Hematopoietic multipotent progenitor cell treated with erythropoietin and hydrocortisone succinate and interleukin-3 and kit ligand, for 15 days (in vitro differentiated cells): ENCODE data around the gene GRID1.

Experiments
- DNase-seq: peaks from one replicate; pipeline ENCODE4 v3.0.0-alpha.2; 2015; ENCODE audit warnings: low spot score

The GRID1 gene

DNA sequence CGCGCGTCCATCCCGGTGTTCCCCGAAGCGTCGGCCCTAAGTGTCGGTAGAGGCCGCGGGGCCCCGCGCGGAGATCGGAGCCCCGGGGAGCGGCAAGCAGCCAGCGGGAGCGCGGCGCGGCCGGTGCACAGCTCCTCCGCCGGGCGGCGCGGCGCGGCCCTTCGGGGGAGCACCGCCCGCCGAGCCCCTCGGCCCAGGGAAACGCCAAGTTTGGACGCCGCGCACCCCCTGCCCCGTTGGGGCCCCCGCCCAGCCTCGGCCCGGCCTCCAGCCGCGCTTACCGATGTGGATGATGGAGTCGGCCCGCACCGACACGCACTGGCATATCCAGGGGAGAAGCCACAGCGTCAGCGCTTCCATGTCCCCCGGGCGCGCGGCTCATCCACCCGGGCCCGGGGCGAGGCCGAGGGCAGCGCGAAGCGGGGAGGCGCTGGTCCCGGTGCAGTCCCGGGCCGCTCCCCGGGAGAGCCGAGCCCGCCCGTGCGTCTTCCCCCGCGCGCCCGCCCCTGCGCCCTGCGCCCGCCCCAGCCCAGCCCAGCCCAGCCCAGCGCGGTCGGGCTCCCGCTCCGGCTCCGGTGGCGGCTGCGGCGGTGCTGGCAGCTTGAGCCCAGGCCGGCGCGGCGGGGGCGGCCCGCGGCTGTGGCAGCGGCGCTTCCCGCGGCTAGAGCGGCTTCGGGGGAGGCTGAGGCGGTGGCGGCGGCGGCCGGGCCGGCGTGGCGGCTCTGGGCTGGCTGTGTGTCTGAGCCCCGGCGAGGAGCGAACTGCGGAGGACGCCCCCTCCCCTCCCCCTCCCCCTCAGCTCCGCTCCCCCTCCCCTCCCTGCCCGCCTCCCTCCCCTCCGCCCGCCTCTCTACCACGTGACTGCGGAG lies at the start of gene GRID1:
Gene GRID1 (minus strand): TSS at position 763 of the 869 bp plus-strand sequence.
- DNase-seq: no peak

DNA sequence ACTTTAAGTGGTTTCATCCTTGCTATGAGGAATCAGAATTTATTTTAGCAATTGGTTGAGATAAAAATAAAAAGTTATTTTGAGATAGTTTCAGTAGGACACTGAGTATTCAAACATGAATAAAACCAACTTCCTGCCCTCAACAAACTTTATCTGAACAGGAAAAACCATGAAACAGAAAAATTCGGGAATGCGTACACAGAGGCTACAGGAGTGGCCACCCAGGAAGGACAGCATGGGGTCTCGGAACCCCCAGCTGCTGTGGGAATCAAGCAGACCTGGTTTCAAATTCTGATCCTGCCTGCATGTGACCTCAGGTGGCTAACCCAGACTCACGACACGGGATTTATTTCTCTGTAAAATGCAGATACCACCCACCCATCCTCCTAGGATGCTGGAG lies 49.0 kb upstream of the GRID1 start:
- no peak for DNase-seq

DNA sequence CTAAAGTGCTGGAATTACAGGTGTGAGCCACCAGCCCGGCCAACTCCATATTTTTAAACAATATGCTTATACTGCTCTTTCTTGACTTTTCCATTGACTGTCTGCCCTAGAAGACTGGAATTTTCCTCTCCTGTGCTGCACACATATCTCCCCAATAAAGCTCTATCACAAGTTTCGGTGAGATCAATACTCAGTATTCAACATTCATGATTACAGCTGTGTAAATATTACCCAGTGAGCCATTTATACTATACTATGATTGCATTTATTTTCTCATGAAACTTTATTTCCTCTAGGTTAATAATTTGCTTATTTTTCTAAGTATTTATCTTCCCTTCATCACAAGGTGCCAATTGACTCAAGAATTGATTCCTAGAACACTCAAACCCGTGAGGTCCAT lies 48.5 kb upstream of the GRID1 start:
- no peak for DNase-seq

DNA sequence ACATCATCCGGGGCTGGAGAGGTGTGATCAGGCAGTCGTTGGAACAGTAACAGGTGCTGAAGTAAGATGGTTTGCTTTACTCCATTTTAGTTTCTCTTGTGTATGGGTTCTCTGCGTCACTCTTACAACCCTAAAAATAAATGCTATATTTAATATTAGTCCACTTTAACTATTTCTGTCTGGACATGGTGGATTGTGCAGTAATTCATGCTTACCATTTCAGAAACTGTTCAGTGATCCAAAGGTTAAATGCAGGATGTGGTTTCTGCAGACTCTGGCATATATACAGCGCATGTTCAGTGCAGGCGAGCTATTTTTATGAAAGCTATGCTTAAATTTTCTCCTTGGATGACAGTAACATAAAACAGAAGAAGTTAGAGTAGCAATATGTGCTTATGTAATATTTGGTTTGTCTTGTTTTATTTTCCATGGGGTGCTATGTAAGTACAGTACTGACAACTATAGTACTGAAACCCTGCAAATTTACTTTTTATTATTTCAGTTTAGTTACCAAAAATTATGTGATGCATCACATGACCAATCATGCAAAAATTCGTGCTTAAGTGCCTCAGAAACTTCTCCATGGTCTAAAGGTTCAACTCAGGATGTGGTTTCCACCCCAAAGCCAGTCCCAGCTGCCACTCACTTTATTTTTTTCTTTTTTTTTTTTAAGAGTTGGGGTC lies 46.6 kb upstream of the GRID1 start:
- no peak for DNase-seq

DNA sequence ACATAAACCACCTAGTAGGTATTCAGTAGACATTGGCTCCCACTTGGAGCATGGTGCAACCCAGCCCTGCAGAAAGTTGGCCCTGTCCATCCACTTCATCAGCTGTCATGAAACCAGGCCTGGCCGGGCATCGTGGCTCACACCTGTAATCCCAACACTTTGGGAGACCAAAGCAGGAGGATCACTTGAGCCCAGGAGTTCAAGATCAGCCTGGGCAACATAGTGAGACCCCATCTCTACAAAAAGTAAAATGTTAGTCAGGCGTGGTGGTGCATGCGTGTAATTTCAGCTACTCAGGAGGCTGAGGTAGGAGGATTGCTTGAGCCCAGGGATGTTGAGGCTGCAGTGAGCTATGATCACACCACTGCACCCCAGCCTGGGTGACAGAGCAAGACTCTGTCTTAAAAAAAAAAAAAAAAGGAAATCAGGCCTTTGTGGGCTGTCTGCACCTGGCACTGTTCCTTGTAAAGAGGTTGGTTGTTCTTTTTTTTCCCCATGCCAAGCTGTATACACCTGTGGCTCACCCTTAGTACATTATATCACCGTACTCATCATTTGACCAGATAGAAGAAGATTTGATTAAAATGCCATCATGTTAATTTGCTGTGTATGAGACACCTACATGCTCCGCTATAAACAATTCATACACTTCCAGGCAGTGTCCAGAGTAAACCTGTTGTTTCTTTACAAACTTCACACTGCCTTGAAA lies 45.4 kb upstream of the GRID1 start:
- DNase-seq: no peak

DNA sequence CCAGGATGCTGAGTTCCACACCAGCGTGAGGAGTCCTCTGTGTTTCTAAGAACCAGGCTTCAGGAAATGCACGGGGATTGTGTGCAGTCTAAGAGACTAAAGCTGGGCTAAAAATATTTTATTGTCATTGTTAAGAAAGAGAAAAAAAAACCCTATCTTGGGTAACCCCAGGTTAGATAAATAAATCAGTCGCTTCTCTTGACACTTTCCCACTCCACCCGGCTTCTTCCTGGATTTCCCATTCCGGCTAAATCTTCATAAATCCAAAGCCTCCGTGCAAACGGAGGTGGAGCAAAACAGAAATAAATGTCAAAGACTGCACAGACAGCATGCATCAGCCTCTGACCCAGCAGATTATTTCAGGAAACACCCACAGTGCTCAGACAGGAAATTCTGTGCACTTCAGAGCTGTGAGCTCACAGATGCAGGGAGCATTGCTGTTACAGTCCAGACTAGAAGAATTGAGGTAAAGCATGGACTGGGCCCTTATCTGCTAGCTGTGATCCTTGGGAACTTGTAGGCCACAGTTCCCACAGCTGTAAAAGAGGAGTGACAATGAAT lies 44.8 kb upstream of the GRID1 start:
- no peak for DNase-seq

DNA sequence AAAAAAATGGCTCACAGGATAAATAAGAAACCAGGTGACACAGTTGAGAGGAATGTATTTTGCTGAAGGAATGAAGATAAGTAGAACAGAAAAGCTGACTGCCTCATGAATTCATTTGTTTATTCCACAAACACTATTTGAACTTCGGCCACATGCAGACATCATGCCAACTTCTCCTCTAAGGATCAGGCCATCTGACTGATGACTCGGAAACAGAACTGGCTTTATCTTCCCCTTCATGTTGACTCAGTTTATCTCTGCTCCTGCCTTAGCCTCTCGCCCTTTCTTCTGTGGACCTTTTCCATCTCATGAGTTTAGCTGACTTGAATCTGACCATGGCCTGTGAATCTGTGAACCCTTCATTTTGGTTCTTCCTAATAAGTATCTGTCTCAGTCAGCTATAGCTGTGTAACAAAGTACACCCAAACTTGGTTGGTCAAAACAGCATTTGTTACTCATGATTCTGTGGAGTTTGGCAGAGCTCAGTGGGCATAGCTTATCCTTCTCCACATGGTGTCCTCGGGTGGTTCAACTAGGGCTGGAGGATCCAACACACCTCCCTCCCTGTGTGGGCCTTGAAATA lies 44.0 kb upstream of the GRID1 start:
- no peak for DNase-seq

DNA sequence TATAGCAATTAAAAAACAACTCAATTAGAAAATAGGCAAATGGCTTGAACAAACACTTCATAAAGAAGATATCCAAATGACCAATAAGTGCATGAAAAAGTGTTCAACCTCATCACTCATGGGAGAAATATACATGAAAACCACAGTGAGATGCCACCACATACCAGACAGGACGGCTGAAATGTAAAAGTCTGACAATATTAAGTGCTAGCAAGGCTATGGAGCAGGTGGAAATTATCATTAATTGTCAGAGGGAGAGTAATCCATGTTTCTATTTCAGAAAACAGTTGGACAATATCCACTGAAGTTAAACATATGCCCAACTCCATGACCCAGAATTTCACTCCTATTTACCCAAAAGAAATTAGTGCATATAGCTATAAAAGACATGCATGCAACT lies 42.6 kb upstream of the GRID1 start:
- no peak for DNase-seq

DNA sequence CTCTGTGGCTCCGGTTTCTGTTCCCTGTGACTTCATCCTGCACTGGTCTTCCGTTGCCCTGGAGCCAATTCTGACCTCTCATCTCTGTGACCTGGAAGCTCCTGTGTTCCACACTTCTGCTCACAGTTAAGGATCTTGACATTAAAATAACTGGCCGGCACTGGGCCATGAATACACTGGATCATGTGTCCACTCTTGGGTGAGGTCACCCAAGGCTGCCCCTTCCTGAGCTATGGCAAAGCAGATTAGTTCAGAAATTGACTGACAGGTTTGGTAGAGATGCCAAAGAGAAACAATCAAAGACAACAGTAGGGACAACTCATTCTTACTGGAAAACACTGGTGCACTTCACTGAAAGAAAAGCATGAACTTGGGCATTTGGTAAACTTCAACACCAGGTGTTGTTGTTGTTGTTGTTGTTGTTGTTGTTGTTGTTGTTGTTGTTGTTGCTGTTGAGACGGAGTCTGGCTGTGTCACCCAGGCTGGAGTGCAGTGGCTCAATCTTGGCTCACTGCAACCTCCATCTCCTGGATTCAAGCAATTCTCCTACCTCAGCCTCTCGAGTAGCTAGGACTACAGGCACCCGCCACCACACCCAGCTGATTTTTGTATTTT lies 36.7 kb upstream of the GRID1 start:
- no peak for DNase-seq

DNA sequence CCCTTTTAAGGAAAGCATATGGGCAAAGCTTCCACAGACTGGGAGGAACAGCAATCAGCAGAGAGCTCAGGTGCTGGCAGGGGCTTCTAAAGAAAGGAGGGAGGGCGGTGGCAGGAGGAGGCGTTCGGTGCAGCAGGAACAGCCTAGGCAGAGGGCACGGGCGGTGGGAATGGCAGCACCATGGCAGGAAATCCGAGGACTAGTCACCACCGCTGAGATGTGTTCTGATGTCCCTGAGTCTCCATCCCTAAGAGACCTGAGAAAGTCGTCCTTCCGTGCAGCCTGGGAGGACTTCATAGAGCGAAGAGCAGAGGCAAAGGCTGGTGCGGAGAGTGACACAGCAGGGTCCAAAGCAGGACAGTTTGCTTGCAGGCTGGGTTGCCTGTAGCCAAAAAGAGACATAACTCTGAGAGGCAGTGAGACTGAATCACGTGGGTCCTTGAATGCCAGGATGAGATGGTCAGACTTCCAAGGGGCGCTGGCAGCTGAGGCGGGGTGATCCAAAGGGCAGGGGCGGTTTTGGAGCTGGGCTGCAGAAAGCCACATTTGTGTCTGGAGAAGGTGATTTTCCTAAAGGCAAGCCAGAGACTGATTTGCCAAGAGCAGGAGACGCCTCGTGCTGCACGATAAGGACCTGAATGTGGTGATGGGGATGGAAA lies 35.8 kb upstream of the GRID1 start:
- DNase-seq: no peak

DNA sequence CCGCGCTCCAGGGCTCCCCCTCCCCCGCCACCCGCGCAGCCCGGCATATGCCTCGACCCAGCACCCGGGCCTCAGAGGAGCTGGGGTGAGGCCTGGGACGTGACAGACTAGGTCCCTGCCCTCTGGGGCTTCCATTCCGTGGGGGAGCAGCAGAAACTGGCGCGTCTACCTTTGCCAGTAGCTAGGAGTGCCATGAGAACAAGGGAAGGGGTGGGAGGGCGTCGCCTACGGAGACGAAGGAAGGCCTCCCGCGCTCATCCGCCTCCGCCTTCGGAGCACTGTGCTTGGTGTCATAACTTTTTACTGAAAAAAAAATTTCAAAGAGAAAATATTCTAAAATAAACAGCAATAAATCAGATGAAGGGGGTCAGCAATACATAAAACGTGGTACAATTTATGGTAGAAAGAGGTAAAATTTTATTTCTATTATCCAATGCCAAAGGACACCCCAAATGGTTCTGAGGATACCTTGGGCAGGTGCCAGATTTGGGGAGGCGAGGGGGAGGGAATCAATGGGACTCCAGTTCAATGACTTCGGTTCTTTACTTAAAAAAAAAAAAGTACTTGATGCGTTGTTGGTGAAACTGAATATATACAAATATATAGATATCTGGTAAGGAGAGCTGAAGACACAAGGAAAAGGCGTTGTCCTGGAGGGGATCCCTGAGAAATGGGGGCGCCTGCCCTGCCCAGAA lies 35.1 kb upstream of the GRID1 start:
- no peak for DNase-seq

DNA sequence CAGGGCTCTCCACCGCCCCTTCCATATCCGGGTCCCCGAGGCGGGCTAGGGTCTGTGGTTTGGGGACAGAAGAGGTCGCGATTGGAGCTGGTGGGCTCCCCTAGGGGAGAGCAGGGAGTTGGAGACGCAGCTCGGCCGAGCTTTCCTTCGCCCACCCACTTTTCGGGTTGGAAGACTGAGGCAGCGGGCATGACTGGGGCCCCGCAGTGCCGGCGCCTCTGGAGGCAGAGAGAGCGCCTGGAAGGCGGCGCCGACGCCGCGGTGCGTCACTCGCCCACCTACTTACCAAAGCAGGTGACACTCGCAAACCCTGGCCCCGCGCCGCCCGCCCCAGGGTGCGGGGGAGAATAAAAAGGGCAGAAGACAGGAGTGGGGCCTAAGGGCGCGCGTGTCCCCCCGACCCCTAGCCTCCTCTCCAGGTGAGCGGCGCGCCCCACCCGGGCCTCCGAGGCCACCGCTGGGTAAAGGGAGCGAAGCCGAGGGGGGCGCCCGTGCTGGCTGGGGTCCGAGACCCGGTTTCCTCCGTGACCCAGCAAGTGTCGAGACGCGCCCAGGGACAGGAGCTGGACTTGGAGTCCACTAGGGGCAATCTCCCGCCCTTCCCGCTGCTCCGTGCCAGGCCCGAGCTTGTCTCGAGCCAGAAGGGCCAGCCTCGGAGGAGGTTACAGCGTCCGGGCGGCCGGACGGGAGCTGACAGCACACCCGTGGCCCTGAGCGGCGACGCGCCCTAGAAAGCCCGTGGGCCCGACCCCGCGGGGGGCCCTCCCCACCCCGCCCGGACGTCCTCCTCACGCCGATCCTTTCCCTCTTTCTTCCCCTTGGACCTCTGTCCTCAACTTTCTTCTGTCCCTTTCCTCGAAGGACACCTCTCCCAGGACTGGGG lies 34.4 kb upstream of the GRID1 start:
- no peak for DNase-seq

DNA sequence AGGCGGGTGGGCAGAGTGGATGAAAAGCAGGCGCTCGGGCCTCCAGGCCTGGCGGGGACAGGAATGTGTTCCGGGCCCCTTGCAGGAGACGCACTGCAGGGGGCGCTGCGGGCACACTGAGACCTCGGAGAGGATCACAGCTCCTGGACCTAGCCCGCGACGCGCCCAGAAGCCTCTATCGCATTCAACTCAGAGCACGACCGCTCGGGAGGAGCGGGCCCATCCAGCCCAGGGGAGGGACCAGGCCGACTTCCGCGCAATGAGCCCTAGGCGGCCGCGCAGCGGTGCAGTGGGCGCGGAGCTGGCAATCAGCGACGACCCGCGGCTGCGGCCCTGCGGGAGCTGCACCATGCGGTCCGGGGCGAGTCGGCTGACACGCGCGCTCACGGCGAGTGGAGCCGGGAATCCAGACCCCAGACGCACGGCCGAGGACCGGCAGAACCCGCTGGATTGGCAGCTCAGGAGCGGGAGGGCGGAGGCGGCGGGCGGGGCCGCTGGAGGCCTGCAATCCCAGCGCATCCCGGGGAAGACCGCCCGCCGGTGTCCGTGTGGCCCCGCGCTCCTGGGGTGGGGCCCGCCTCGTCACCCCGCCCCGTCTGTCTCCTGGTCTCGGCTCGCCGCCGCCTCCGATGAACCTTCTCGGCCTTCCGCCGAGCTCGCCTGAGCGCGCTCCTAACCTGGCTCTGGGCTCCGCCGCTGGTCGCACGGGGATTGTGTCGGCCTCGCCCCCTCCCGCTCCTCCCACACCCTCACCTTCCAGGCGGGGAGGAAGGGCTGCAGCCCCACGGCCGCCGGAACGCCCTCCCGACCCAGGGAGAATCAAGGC lies 33.5 kb upstream of the GRID1 start:
- peak; percentile 79 for DNase-seq

DNA sequence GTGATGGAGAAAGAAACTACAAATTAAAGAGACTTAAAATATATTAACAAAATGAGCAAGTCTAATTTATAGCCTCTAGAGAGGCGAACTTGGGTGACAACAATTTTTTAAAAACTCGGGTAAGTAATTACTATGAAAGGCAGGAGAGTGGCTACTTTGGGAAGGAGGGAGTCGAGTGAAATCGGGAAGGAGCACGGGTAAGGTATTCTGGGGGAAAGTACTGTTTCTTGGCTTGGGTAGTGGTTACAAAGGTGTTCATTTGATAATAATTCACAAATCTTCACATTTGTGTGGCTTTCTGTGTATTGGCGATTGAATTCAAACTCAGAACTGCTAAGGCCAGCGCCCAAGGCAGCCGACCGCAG lies 32.9 kb upstream of the GRID1 start:
- DNase-seq: no peak

DNA sequence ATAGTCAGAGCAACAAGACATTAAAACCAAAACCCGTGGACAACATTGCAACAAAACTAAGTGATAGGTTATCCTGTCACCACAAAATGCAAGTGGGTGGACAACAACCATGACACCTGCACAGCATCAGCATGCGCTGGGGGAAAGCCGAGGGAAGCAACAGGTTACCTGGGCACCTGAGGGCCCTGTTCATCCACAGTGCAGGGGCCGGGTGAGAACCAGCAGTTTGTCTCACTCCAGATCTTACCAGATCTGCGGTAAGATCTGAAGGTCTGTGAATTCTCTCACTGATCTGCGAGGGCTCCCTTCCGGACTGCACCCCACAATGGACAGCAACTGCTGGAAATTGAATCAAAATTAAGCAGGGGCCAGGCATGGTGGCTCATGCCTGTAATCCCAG lies 30.5 kb upstream of the GRID1 start:
- no peak for DNase-seq

DNA sequence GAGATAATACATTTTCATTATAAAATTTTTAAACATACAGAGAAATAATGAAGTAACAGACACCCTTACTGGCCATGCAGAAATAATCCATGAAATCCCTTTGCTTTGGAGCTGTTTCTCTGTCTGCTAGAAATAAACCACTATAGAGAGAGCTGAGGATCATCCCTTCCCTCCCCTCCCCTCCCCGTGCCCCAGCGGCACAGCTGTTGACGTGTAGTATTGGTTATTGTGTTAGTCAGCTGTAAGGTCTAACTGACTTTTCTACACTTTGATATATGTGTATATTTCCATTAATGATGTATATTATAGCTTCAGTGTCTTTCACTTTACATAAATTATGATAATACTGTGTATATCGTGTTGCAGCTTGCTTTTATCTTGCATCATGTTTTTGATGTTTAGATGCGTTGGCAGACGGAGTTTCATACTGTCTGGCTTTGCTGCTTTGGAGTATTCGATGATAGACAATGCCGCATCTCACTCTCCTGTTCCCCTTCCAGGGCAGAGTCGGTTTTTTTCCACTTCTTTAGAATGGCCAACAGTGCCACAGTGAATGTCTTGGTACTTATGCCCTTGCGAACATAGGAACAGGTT lies 27.4 kb upstream of the GRID1 start:
- no peak for DNase-seq

DNA sequence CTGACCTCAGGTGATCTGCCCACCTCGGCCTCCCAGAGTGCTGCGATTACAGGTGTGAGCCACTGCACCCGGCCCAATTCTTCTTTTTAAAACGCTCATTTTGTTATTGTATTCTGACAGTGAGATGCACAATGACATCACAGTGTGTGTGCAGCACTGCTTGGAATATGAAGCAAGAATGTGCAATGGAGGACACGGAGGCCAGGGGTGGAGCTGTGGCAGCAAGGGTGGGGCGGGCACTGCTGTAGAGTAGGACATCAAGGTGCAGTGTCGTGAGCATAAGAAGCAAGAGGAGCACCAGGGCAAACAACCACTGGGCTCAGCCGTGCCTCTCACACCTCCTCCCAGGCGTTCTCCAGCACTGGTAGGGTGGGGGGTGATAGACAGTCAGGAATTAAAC lies 26.8 kb upstream of the GRID1 start:
- no peak for DNase-seq

DNA sequence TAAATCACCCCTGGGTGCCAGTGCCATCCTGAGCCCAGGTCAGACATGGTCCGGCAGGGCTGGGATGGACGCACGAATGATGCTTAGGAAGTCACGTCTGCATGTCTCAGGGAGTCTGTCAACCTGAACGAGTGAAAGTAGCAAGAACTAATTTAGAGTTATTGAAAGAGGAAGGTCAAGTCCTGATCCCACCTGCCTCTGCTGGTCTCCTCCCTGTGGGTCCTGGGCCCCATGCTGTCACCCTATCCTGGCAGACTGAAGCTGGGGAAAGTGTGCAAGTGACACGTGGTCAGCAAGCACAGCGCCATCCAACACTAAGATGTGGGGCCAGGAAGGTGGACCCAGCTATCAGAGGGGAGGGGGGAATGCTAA lies 26.1 kb upstream of the GRID1 start:
- no peak for DNase-seq
